HG03103 (cell line): Measurements from ENCODE around the gene MEN1.

Source experiments
- ATAC-seq: cut with Tn5 transposase; IDR thresholded peaks from one replicate; pipeline ENCODE4 v1.9.1; 2021; ENCODE audit warnings: low read depth; ENCODE audit not compliant: unreplicated experiment

Gene MEN1

GRCh38 chr11:64788321-64789215 lies 21.8 kb downstream of the MEN1 start:
- no peak for ATAC-seq

GRCh38 chr11:64787526-64788320 lies 22.6 kb downstream of the MEN1 start:
- ATAC-seq, result no peak

GRCh38 chr11:64786308-64786707 lies 24.0 kb downstream of the MEN1 start:
- no peak for ATAC-seq

GRCh38 chr11:64784813-64785581 lies 25.4 kb downstream of the MEN1 start:
- no peak for ATAC-seq

GRCh38 chr11:64778473-64779298 lies 31.7 kb downstream of the MEN1 start, which contains the start of gene SF1:
Gene SF1, minus strand, starts transcription at chr11:64778542. Its CDS starts 150 bp downstream, at chr11:64778392.
- ATAC-seq, result peak; percentile 80

GRCh38 chr11:64778223-64778472 lies 32.2 kb downstream of the MEN1 start:
- ATAC-seq, result no peak

- ATAC-seq, result no peak
These were observed 32.7 kb downstream of the MEN1 start for GRCh38 chr11:64777449-64778222.

- ATAC-seq, result no peak
These were observed 33.5 kb downstream of the MEN1 start for GRCh38 chr11:64776875-64777274.

GRCh38 chr11:64776425-64776824 lies 33.9 kb downstream of the MEN1 start:
- ATAC-seq, result no peak

- no peak for ATAC-seq
These were observed 36.2 kb downstream of the MEN1 start for GRCh38 chr11:64774144-64774543.

GRCh38 chr11:64772303-64773018 lies 37.9 kb downstream of the MEN1 start:
- ATAC-seq, result no peak

- ATAC-seq, result no peak
These were observed 38.5 kb downstream of the MEN1 start for GRCh38 chr11:64771861-64772260.

GRCh38 chr11:64770120-64770519 lies 40.2 kb downstream of the MEN1 start:
- ATAC-seq, result no peak

- no peak for ATAC-seq
These were observed 41.1 kb downstream of the MEN1 start for GRCh38 chr11:64769283-64769682.

GRCh38 chr11:64768300-64768694 lies 42.1 kb downstream of the MEN1 start:
- ATAC-seq, result no peak

- no peak for ATAC-seq
These were observed 42.7 kb downstream of the MEN1 start for GRCh38 chr11:64767344-64768299.

GRCh38 chr11:64766881-64767280 lies 43.5 kb downstream of the MEN1 start:
- no peak for ATAC-seq
